Breast epithelium (tissue), 4 donors: ENCODE results near the gene ERV3-1. TPM values are rescaled to one million over a fixed set of nuclear protein-coding genes. Genes with fewer than 3 reads are reported as not detected.

Experiments
- DNase-seq, 2 donors: peaks; one replicate each; pipeline ENCODE4 v3.0.0-alpha.2; 2019; ENCODE audit warnings: low spot score in 2 of 2
- H3K27ac ChIP-seq, 2 donors: fragments of 200-600 bp; sonication (generic) in 1 of 2; one replicate each; pipeline ENCODE4 v1.5.1; 2016 to 2019; ENCODE audit warnings: mild to moderate bottlenecking in 1 of 2
- H3K27me3 ChIP-seq, 2 donors: fragments of 200-600 bp; sonication (generic) in 1 of 2; one replicate each; pipeline versions ENCODE4 v1.5.1 to v1.6.0; 2017 to 2019; ENCODE audit warnings: control low read depth in 1 of 2, mild to moderate bottlenecking in 1 of 2
- H3K36me3 ChIP-seq: fragments of 200-600 bp; one replicate; pipeline ENCODE4 v1.5.1; 2019
- H3K4me1 ChIP-seq, 2 donors: fragments of 200-600 bp; sonication (generic); one replicate each; pipeline ENCODE4 v1.5.1; 2016 to 2019; ENCODE audit warnings: control low read depth in 1 of 2
- H3K4me3 ChIP-seq, 3 donors: fragments of 200-600 bp; sonication (generic); 1 replicate in 2 of 3; 2 replicates in 1 of 3; pipeline ENCODE4 v1.5.1; 2016 to 2019; ENCODE audit warnings: mild to moderate bottlenecking in 3 of 3, moderate library complexity in 2 of 3
- H3K9me3 ChIP-seq, 2 donors: fragments of 200-600 bp; sonication (generic) in 1 of 2; one replicate each; pipeline ENCODE4 v1.5.1; 2016 to 2019; ENCODE audit warnings: control low read depth in 1 of 2
- POLR2A ChIP-seq: fragments of 450-650 bp; IDR thresholded peaks from one replicate; pipeline ENCODE4 v1.6.1; 2016; ENCODE audit warnings: antibody characterized with exemption, mild to moderate bottlenecking, moderate library complexity
- POLR2AphosphoS5 ChIP-seq, 3 donors: sonication (generic); formaldehyde crosslinking; IDR thresholded peaks; one replicate each; pipeline ENCODE4 v1.6.1; 2017; ENCODE audit warnings: antibody characterized with exemption in 3 of 3
- intact Hi-C: fragments of 100-400 bp; cut with DNase I; formaldehyde crosslinking; loops from one replicate; pipeline ENCODE4 v1.15.1; 2023; ENCODE audit warnings: low total_unique reads
- total RNA-seq, 3 donors: library from RNA; depleted of rRNA; stranded (reverse); fragments of >200 nt; gene quantifications; one replicate each; pipeline ENCODE4 v1.1.0, GENCODE V29; 2016
- TF ChIP-seq, protein P1 (sequence below), 3 donors: fragments of 450-650 bp; IDR thresholded peaks; one replicate each; pipeline ENCODE4 v1.5.1; 2016 to 2017; ENCODE audit warnings: antibody characterized with exemption in 3 of 3, mild to moderate bottlenecking in 3 of 3, moderate library complexity in 3 of 3

Gene ERV3-1
- total RNA-seq, 3 donors from 2014 or later = 52.4 to 92.8 (median 66.9) TPM

DNA sequence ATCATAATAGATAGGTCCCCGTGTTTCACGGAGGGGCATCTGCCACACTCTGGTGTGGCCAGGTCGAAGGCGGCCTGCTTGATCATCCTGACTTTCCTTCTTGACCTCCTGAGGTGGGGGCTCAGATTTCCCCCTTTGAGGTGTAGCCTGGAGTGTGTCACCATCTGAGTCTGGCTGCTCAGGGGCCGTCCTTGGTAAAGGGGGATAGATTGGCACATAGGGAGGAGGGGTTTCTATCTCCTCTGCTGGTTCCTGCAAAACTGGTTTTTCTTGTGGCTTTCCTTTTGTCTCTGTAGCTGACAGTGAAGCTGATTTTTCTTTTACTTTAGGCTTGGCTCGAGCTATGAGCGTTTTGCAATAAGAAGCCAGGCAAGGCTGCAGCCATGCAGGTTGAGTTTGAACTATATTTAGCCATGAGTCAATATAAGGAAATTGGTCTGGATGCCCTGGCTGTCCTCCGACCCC, 8.5 kb downstream of the ERV3-1 start:
- Histone ChIP-seq H3K36me3 (no peaks in the 10 kb centered on the region), H3K4me1 (no peaks in the 10 kb centered on the region), H3K27ac (peak overlapping the region; percentile 91 to 93), H3K4me3 (peak overlapping the region in 1 of 3 donors; percentile 7), H3K27me3 (no peaks in the 10 kb centered on the region), H3K9me3 (peaks cover 16 to 24% of the 10 kb centered on the region in 2 donors)
- intact Hi-C loops = no loop called here
- peak in 1 of 2 donors; percentile 68 for DNase-seq
- TF ChIP-seq POLR2A = no peak
- peak in 1 of 3 donors; percentile 32 for TF ChIP-seq POLR2AphosphoS5 (IDR thresholded peaks at IDR 0.05)

DNA sequence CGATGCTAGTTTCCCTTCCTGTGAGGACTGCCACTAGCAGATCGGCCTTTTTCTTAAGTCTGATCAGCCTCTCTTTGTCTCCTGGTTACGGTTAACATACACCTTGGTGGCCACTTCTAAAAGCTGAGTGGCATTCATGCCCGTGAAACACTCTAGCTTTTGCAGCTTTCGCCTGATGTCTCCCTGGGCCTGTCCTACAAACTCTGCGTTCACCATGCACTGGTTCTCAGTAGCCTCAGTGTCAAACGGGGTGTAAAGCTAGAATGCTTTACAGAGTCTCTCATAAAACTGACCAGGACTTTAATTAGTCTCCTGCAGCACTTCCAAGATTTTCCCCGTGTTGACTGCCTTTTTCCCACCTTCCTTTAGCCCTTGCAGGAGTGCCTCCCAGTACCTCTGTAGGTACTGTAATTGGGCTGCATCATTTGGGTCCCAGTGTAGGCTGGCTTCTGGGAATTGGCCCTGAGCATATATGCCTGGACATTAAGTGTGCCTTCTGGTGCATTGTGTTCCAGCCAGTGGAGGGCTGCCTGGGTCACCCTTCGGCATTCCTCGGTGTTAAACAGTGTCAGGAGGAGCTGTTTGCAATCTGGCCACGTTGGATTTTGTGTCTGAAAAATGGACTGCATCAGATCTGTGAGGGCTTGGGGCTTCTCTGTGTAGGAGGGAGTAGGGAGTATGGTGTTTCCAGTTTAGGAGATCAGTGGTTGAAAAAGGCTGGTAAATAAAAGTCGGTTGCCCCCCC, 9.2 kb downstream of the ERV3-1 start:
- Histone ChIP-seq H3K4me3 (peak overlapping the region in 1 of 3 donors; percentile 7), H3K9me3 (peaks cover 22 to 24% of the 10 kb centered on the region in 2 donors), H3K27me3 (no peaks in the 10 kb centered on the region), H3K4me1 (no peaks in the 10 kb centered on the region), H3K27ac (peak overlapping the region; percentile 91 to 93), H3K36me3 (no peaks in the 10 kb centered on the region)
- no peak for DNase-seq
- intact Hi-C loops = no loop called here
- TF ChIP-seq POLR2AphosphoS5 (IDR thresholded peaks at IDR 0.05) (no peak), POLR2A (no peak)
- TF ChIP-seq, protein P1, sequence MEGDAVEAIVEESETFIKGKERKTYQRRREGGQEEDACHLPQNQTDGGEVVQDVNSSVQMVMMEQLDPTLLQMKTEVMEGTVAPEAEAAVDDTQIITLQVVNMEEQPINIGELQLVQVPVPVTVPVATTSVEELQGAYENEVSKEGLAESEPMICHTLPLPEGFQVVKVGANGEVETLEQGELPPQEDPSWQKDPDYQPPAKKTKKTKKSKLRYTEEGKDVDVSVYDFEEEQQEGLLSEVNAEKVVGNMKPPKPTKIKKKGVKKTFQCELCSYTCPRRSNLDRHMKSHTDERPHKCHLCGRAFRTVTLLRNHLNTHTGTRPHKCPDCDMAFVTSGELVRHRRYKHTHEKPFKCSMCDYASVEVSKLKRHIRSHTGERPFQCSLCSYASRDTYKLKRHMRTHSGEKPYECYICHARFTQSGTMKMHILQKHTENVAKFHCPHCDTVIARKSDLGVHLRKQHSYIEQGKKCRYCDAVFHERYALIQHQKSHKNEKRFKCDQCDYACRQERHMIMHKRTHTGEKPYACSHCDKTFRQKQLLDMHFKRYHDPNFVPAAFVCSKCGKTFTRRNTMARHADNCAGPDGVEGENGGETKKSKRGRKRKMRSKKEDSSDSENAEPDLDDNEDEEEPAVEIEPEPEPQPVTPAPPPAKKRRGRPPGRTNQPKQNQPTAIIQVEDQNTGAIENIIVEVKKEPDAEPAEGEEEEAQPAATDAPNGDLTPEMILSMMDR (IDR thresholded peaks at IDR 0.05) = no peak

DNA sequence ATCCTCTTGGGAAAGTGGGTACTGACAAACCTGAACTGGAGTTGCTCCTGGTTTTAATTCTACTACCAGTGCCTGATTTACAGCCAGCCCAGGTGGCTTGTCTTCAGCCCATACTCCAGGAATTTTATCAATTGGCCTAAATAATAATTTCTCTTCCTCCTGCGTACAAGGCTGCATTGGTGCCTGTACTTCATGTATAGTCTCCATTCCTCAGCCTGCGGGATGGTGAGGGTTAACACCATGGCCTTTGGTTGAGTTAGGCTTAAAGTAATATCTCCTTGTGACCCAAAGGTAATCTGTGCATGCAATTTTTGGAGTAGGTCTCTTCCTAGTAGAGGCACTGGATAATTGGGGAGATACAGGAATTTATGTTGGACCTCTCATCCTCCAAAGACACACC, 10.2 kb downstream of the ERV3-1 start:
- no peak for DNase-seq
- H3K4me1 ChIP-seq = no peaks in the 10 kb centered on the region
- peaks cover 24 to 34% of the 10 kb centered on the region in 2 donors for H3K9me3 ChIP-seq
- no peaks in the 10 kb centered on the region for H3K27me3 ChIP-seq
- TF ChIP-seq POLR2AphosphoS5 (IDR thresholded peaks at IDR 0.05) = no peak
- no peak for TF ChIP-seq POLR2A
- TF ChIP-seq, protein P1 (IDR thresholded peaks at IDR 0.05) = no peak
- H3K4me3 ChIP-seq = no peak overlapping the region
- peak overlapping the region; percentile 91 to 93 for H3K27ac ChIP-seq
- H3K36me3 ChIP-seq = no peaks in the 10 kb centered on the region
- intact Hi-C loops = no loop called here

DNA sequence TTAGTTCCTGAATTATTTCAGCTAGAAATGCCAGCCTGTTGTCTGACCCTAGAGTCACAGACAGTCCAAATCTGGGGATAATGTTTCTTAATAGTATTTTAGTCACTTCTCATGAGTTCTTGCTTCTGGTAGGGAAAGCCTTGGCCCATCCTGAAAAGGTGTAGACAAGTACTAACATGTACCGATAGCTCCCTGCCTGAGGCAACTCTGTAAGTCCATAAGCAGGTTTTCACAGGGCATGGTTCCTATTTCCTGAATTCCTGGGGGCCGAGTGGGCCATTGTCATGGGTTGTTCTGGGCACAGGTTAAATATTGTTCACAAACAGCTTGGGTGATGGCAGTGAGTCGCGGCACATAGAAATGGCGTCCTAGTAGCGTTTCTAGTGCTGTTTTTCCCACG, 12.6 kb downstream of the ERV3-1 start:
- intact Hi-C loops = no loop called here
- Histone ChIP-seq H3K4me3 (no peak overlapping the region), H3K27me3 (no peaks in the 10 kb centered on the region), H3K27ac (no peak overlapping the region), H3K36me3 (no peaks in the 10 kb centered on the region), H3K9me3 (peaks cover 39 to 52% of the 10 kb centered on the region in 2 donors), H3K4me1 (no peaks in the 10 kb centered on the region)
- TF ChIP-seq, protein P1 (IDR thresholded peaks at IDR 0.05) = no peak
- TF ChIP-seq POLR2A (no peak), POLR2AphosphoS5 (IDR thresholded peaks at IDR 0.05) (no peak)
- DNase-seq = no peak

DNA sequence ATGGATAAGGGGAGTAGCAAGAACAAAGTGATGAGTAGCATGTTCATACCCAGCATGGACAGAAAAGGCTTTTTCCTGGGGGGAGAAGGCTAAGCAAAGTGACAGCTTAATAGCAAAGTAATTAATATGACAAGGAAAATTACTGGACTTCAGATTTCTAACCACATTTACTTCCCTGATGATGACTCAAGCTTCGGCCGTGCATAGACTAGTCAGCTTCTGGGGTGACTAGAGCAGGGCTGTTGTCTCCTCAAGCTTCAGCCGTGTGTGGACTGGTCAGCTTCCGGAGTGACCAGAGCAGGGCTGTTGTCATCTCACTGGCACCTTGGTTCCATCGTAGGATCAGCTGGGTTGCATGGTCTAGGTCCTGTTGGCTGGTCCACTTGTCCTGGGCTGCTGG, 13.5 kb downstream of the ERV3-1 start:
- H3K9me3 ChIP-seq = peaks cover 39 to 61% of the 10 kb centered on the region in 2 donors
- no peak overlapping the region for H3K4me3 ChIP-seq
- no peaks in the 10 kb centered on the region for H3K36me3 ChIP-seq
- TF ChIP-seq POLR2A = no peak
- no peak for TF ChIP-seq POLR2AphosphoS5 (IDR thresholded peaks at IDR 0.05)
- TF ChIP-seq, protein P1 (IDR thresholded peaks at IDR 0.05) = no peak
- DNase-seq = no peak
- H3K27me3 ChIP-seq = no peaks in the 10 kb centered on the region
- intact Hi-C loops = no loop called here
- no peak overlapping the region for H3K27ac ChIP-seq
- no peaks in the 10 kb centered on the region for H3K4me1 ChIP-seq
